Smooth muscle cell of the coronary artery (primary cell): ENCODE results near the gene SMS. TPM values are rescaled to one million over a fixed set of nuclear protein-coding genes. Genes with fewer than 3 reads are reported as not detected.

Source experiments
- total RNA-seq: library from RNA; depleted of rRNA; stranded (reverse); fragments of >200 nt; gene quantifications from 2 replicates; pipeline ENCODE4 v1.2.3, GENCODE V29; 2014; ENCODE audit warnings: low replicate concordance

The SMS gene
- total RNA-seq, result 116 and 142 TPM in 2 replicates

GRCh38 chrX:21940356-21940829 lies at the start of gene SMS:
Gene SMS, plus strand, starts transcription at chrX:21940709. Its CDS starts 116 bp downstream, at chrX:21940825.

GRCh38 chrX:22032084-22032483 lies 91.6 kb downstream of the SMS start, which contains the start of gene PHEX:
Gene PHEX, plus strand, starts transcription at chrX:22032325. Its CDS starts 681 bp downstream, at chrX:22033006.

Other genes with a start within 250 kb of the SMS start
- not detected in 2 replicates for gene SMPX, start 182.6 kb upstream of the SMS start, total RNA-seq
- gene MBTPS2, start 101.1 kb upstream of the SMS start, total RNA-seq, result 4.3 and 5.3 TPM in 2 replicates
- gene YY2, start 84.7 kb upstream of the SMS start, total RNA-seq, result 1.1 and 1.3 TPM in 2 replicates
- 0.08 and 1.2 TPM in 2 replicates for gene PHEX, start 91.6 kb downstream of the SMS start, total RNA-seq